ENCODE data around the gene CEBPG.

DNA sequence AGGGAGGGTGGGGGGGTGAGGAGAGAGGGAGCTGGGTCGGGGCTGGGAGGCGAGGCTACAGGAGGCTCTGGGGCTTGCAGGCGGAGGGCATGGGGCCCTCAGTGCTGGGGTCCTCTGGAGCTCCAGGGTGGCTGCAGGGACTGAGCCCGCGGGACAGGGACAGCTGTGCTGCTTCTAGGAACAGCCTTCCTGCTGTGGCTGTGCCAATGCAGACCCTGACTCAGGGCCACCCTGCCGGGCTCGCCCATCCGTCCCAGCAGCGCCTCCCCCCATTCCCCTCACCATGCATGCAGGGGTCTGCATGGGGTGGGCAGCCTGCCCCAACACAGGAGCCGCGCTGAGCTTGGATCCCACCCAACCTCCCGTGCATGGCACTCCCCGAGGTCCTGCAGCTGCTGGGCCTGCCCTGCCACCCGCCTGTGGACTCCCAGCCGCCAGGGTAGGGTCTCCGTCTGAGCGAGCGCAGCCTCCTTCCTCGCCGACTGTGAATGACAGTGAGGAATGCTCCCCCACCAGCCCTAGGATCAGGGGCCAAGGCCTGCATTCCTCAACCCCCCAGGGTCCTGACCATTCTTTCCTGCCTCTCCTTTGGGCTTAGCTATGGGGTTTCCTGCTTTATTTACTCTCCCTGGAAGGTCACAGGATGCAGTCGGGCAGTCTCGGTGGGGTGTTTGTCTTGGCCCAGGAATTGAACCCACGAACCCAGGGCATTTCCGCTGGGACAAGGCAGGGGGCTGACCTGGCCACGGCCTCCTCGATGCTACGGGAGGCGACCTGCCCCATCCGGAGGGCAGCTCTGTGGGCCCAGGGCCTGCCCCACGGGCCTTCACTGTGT, 23.4 kb downstream of the CEBPG start:
- TF ChIP-seq EP300 (conservative IDR thresholded peaks at IDR 0.05; ENCODE audit: poor library complexity, severe bottlenecking) (no peak), POLR2AphosphoS5 (IDR thresholded peaks at IDR 0.05) (no peak), EZH2 (IDR thresholded peaks at IDR 0.05; ENCODE audit: borderline replicate concordance, insufficient read depth, low read length, poor library complexity, severe bottlenecking) (no peak), SMC3 (conservative IDR thresholded peaks at IDR 0.05; ENCODE audit: poor library complexity) (no peak)
- TF ChIP-seq, protein P1, sequence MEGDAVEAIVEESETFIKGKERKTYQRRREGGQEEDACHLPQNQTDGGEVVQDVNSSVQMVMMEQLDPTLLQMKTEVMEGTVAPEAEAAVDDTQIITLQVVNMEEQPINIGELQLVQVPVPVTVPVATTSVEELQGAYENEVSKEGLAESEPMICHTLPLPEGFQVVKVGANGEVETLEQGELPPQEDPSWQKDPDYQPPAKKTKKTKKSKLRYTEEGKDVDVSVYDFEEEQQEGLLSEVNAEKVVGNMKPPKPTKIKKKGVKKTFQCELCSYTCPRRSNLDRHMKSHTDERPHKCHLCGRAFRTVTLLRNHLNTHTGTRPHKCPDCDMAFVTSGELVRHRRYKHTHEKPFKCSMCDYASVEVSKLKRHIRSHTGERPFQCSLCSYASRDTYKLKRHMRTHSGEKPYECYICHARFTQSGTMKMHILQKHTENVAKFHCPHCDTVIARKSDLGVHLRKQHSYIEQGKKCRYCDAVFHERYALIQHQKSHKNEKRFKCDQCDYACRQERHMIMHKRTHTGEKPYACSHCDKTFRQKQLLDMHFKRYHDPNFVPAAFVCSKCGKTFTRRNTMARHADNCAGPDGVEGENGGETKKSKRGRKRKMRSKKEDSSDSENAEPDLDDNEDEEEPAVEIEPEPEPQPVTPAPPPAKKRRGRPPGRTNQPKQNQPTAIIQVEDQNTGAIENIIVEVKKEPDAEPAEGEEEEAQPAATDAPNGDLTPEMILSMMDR (IDR thresholded peaks at IDR 0.05; ENCODE audit: poor library complexity, severe bottlenecking) = no peak
